Esophagus mucosa (tissue), 1 donor: ENCODE measurements around the gene FLII. TPM values are rescaled to one million over a fixed set of nuclear protein-coding genes. Genes with fewer than 3 reads are reported as not detected.
"Not testable (repeated sequence)": the region's sequence is repeated elsewhere in the genome, so short reads cannot be mapped to it uniquely, and the experiment has no call there.

Source experiments
- ATAC-seq: fragments of 200-7000 bp; cut with Tn5 transposase; one replicate; pipeline ENCODE4 v1.9.1; 2020
- total RNA-seq: library from RNA; stranded (reverse); gene quantifications from one replicate; pipeline ENCODE4 v1.2.4, GENCODE V29; 2023
- donor health status: DM: yes; HTN: yes; CAD: no.

Gene FLII
- 210 TPM for total RNA-seq

DNA sequence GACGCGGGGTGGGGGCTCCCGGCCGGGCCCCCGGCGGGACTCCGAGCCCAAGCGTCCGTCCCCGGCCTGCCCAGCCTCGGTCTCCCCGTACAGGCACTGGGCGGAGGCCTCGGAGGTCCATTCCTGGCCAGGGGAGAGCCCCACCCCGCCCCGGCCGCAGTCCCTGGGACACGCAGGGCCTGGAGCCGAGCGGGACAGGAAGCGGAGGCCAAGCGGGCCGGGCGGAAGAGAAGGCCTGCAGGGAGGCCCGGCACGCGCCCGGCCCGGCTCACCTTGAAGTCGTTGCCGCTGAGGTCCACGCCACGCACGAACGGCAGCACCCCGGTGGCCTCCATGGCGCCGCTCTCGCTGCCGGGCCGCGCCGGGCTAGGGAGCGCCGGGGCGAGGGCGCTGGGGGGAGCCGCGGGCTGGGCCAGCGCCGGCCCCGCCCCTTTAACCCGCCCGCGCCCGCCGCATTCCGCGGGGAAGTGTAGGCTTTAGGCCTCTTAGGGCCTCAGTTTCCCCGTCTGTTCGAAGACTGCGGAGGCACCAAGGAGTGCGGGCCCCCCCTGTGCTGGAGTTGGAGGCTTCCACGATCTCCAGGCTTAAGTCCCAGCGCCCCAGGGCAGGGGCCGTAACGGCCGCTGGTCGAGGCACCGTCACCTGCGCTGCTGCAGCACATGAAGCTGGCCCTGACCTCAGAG is at the start of gene FLII:
Gene FLII (minus strand): TSS at position 383 of the 683 bp plus-strand sequence. CDS start 48 bp downstream, at position 335.
- peak; percentile 51 for ATAC-seq

- not testable (repeated sequence) for ATAC-seq
Observed at GRCh38 chr17:18303206-18303605, 44.7 kb upstream of the FLII start.

DNA sequence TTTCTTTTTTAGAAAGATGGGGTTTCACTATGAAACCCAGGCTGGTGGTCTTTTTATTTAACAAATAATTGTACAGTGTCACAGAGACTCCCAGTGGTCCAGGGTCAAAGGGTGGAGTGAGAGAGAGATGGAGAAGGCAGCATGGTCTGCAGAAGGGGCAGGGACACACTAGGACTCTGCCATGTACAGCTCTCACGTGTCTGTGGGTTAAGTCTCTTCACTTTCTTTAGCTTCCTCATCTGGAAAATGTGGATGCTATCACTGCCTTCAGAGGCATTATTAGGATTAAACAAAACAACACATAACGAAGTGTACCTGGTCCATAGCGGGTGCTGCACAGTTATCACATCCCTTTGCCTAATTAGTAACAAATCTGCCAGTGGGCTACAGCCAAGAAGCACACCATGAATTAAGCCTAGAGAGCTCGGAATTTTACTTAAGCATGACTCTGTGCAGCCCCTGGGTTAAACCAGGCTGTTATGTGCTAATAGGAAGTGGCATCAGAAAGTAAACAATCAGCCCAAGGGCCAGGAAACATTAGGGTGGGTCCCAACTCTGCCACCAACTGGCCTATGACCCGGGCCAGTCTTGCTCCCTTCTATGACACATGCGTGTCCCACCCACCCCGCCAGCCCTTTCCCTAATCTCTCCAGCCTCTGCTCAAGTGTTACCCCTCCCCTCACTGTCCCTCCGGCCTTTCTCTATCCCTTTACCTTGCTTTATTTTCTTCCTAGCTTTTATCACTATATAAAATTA is 42.4 kb upstream of the FLII start:
- ATAC-seq, result peak; percentile 25

DNA sequence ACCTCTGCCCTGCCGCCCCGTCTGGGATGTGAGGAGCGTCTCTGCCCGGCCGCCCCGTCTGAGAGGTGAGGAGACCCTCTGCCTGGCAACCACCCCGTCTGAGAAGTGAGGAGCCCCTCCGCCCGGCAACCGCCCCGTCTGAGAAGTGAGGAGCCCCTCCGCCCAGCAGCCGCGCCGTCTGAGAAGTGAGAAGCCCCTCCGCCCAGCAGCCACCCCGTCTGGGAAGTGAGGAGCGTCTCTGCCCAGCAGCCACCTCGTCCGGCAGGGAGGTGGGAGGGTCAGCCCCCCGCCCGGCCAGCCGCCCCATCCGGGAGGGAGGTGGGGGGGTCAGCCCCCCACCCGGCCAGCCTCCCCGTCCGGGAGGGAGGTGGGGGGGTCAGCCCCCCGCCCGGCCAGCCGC is 39.5 kb upstream of the FLII start:
- not testable (repeated sequence) for ATAC-seq

DNA sequence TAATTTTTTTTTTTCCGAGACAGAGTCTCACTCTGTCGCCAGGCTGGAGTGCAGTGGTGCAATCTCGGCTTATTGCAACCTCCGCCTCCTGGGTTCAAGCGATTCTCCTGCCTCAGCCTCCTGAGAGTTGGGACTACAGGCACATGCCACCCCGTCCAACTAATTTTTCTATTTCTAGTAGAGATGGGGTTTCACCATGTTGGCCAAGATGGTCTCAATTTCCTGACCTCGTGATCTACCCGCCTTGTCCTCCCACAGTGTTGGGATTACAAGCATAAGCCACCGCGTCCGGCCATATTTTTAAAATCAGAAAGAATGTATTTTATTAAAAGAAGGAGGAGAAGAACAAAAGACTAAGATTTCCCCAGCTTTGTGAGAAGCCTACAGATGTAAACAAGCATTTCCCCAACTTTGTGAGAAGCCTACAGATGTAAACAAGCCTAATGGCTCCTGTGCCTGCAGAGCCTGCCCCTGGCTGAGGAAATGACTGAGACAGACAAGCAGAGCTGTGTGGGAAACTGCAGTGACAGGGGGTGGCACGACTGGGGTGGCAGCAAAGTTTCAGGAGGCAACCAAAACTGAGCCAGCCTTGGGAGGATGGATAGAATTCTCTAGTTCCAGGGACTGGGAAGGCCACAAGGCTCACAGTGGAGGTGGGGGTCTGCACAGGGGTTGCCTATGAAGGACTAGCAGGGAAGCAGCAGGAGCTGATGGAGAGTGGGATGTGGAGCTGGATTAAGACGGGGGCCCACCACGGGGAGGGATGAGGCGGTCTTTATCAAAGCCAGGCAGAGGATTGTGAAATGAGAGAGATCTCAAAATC is 33.4 kb upstream of the FLII start:
- ATAC-seq, result no peak

DNA sequence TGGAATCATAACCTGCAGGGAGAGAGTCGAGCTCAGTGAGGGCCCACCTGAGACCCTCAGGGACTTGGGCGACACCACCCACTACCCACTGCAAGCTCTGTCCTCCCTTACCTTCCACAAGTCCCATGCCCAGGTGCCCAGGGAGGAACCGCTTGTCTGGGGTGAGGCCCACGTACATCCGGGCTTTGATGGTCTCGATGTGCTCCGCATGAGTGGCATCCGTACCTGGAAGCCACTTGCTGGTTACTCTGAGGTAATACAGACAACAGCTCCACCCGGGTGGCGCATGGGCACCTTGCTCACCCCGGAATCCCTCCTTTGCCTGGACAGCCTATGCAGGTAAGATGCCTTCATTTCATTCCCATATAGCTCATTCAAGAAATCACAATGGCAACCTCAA is 26.8 kb upstream of the FLII start:
- ATAC-seq, result no peak

DNA sequence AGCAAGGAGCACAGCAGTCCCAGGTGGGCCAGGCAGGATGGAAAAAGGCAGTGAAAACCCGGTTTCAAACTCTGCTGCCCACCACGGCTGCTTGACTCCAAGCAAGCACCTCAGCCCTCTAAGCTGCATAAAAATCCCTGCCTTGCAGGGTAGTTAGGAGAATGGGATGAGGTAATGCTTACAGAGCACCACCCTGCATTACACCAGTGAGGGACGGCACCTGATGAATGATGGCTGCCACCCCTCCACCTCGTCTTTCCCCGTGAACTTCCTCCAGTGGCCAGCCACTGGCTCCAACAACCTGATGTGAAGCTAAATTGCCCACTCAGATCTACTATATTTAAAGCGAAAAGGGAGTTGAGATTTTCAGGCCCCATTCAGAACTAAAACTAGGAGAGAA is 23.2 kb upstream of the FLII start:
- no peak for ATAC-seq

- no peak for ATAC-seq
Observed at GRCh38 chr17:18280766-18281371, 22.3 kb upstream of the FLII start.

GRCh38 chr17:18280249-18280648 is 21.7 kb upstream of the FLII start:
- peak; percentile 35 for ATAC-seq

DNA sequence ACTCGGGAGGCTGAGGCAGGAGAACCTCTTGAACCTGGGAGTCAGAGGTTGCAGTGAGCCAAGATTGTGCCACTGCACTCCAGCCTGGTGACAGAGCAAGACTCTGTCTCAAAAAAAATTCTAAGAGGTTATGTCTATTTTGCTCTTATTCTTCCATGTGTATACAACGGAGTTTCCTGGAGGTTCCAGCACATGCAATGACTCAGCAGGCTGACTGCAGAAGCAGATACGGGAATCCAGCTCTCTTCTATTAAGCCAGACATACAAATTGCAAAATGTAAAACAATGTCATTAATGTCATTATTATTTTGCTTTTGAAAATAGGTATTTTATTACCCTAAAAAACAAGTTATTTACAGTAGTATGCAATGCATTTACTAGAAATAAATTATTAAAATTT is 20.3 kb upstream of the FLII start:
- no peak for ATAC-seq

GRCh38 chr17:18277076-18277475 is 18.5 kb upstream of the FLII start:
- no peak for ATAC-seq

- ATAC-seq, result no peak
Observed at GRCh38 chr17:18270046-18270931, 11.8 kb upstream of the FLII start.

DNA sequence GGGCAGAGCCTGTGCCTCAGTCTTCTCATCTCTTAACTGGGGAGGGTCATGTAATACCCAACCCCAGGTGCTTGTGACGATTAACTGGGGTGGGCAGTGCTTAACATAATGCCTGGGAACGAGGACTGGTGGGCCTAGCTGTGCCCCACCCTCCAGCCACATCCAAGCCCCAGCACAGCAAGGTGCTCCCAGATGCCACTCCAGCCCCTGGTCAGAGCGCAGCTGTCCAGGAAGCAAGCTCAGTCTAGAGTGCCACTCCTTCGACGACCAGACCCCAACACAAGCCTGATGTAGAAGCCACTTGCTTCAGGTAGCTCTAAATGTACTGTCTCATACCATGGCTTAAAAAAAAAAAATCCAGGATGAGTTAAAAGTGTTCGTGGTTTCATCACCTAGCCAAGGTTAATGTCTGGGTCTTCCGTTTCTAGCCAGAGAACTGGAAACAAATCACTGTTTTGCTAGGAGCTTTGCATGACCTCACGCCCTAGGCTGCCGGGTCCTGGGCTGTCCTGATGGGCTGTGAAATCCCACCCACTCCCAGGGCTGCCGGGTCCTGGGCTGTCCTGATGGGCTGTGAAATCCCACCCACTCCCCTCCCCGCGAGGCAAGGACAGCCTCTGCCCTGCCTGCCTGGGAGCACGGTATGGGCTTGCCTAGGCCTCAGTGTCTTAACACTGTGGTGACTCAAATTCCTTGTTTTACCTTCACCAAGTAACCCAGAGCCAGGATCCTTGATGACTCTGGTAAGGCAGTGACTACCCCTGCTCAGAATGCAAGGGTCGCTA is 9.6 kb upstream of the FLII start:
- peak; percentile 55 for ATAC-seq

DNA sequence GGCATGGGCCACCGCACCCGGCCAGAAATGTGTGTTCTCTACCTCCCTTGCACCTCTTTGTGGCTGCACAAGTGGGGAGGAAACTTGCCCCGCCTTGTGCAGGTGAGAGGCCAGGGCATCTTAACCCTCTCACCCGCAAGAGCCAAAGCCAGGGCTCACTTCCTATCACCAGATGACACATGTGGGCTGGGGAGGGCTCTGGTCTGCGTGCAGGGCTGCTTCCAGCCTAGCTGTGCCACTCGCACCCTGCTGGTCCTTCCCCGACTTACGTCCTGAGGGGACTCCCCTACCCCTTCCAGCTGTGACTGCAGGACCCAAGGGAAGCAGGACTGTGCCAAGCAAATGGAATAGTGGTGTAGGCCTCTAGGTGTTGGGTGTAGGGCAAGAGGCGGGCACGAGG is 8.8 kb upstream of the FLII start:
- no peak for ATAC-seq

GRCh38 chr17:18263885-18264682 is 5.5 kb upstream of the FLII start:
- ATAC-seq, result no peak

GRCh38 chr17:18262641-18263040 is 4.1 kb upstream of the FLII start:
- ATAC-seq, result no peak

DNA sequence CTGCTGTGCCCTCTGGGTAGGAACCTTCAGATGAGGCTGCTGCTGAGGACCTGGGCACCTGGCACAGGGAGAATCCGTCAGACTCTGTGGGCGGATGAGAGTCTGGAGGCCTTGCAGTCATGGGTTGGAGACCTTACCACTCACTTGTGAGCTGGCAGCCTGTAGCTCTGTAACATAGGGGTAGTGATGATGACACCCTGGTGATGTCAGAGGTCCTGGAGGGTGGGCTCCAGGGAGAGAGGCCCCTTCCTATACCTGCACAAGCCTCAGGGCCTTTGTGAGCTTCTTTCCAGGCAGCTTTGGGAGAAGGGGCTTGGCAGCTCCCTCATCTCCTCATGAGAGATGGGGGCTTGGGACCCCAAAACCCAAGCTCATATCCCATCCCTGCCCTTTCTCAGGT is 3.6 kb upstream of the FLII start:
- ATAC-seq, result no peak

DNA sequence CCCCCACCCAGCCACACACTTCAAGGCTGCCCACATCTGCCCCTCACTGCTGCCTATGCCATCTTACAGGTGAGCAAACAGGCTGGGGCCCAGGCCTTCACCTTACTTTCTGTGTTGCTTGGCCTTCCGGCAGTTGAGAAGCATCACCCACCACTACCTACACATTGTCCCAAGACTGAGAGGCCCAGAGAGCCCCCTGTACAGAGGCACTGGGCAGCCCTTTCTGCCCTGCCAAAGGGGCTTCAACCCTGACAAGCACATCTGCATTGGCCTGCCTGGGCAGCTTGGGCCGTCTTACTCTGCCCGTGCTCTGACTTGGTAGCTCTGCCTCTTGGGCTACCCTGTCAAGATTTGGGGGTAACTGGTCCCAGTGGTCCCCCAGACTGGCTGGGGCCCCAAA is 3.1 kb upstream of the FLII start:
- no peak for ATAC-seq

- ATAC-seq, result peak; percentile 49
Observed at GRCh38 chr17:18261146-18261515, 2.6 kb upstream of the FLII start.
